Panc1 (cell line): ENCODE data around the gene ACTR3C.

Experiments
- POLR2AphosphoS5 ChIP-seq: IDR thresholded peaks from 2 replicates; pipeline ENCODE4 v1.6.1; 2012; ENCODE audit warnings: mild to moderate bottlenecking, low read depth, low read length, moderate library complexity
- TF ChIP-seq, protein P1 (sequence below): fragments of 450-650 bp; IDR thresholded peaks from 2 replicates; pipeline ENCODE4 v1.5.1; 2017; ENCODE audit warnings: mild to moderate bottlenecking
- TF ChIP-seq, protein P2 (sequence below), 2 experiments: IDR thresholded peaks; 2 replicates each; pipeline ENCODE4 v1.6.1; 2011 to 2012; ENCODE audit warnings: low read depth in 2 of 2, control low read depth in 1 of 2, low read length in 1 of 2, mild to moderate bottlenecking in 1 of 2, moderate library complexity in 1 of 2; ENCODE audit not compliant: insufficient read depth in 1 of 2

DNA sequence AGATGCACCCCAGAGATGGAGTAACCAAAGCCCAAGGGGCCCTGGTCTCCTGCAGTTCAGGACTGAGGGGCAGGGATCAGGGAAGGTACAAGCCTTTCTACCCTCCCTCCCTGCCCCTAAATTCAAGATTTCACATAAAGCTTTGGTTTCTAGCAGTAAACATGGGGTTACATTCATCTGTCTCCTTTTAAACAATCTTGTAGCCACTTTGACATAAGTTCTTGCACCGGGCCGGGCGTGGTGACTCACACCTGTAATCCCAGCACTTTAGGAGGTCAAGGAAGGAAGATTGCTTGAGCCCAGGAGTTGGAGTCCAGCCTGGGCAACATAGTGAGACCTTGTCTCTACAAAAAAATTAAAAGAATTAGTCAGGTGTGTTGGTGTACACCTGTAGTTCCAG lies 4.0 kb upstream of the ACTR3C start:
- TF ChIP-seq POLR2AphosphoS5: no peak
- TF ChIP-seq, protein P1, sequence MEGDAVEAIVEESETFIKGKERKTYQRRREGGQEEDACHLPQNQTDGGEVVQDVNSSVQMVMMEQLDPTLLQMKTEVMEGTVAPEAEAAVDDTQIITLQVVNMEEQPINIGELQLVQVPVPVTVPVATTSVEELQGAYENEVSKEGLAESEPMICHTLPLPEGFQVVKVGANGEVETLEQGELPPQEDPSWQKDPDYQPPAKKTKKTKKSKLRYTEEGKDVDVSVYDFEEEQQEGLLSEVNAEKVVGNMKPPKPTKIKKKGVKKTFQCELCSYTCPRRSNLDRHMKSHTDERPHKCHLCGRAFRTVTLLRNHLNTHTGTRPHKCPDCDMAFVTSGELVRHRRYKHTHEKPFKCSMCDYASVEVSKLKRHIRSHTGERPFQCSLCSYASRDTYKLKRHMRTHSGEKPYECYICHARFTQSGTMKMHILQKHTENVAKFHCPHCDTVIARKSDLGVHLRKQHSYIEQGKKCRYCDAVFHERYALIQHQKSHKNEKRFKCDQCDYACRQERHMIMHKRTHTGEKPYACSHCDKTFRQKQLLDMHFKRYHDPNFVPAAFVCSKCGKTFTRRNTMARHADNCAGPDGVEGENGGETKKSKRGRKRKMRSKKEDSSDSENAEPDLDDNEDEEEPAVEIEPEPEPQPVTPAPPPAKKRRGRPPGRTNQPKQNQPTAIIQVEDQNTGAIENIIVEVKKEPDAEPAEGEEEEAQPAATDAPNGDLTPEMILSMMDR: no peak
- TF ChIP-seq, protein P2, sequence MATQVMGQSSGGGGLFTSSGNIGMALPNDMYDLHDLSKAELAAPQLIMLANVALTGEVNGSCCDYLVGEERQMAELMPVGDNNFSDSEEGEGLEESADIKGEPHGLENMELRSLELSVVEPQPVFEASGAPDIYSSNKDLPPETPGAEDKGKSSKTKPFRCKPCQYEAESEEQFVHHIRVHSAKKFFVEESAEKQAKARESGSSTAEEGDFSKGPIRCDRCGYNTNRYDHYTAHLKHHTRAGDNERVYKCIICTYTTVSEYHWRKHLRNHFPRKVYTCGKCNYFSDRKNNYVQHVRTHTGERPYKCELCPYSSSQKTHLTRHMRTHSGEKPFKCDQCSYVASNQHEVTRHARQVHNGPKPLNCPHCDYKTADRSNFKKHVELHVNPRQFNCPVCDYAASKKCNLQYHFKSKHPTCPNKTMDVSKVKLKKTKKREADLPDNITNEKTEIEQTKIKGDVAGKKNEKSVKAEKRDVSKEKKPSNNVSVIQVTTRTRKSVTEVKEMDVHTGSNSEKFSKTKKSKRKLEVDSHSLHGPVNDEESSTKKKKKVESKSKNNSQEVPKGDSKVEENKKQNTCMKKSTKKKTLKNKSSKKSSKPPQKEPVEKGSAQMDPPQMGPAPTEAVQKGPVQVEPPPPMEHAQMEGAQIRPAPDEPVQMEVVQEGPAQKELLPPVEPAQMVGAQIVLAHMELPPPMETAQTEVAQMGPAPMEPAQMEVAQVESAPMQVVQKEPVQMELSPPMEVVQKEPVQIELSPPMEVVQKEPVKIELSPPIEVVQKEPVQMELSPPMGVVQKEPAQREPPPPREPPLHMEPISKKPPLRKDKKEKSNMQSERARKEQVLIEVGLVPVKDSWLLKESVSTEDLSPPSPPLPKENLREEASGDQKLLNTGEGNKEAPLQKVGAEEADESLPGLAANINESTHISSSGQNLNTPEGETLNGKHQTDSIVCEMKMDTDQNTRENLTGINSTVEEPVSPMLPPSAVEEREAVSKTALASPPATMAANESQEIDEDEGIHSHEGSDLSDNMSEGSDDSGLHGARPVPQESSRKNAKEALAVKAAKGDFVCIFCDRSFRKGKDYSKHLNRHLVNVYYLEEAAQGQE (IDR thresholded peaks at IDR 0.05; ENCODE audit: insufficient read depth in 1 of 2, low read depth in 2 of 2, low read length in 1 of 2): no peak
